Activated CD4-positive, alpha-beta T cell treated with anti-CD3 and anti-CD28 coated beads, Interleukin-2, Interleukin-6, amounts not matched to agents 100 ng/mL and 50 ng/mL, durations not matched to agents 16 hours and 8 hours (primary cell): ENCODE results near the gene LCNL1.

Experiments used
- DNase-seq: peaks from one replicate; pipeline ENCODE4 v3.0.0-alpha.2; 2020

Gene LCNL1

GRCh38 chr9:136947028-136947891 lies 35.5 kb upstream of the LCNL1 start:
- DNase-seq = no peak

GRCh38 chr9:136947955-136948510 lies 34.8 kb upstream of the LCNL1 start:
- DNase-seq = peak; percentile 29

- DNase-seq = no peak
These were observed 33.5 kb upstream of the LCNL1 start for GRCh38 chr9:136949239-136949816.

- DNase-seq = peak; percentile 97
These were observed 32.8 kb upstream of the LCNL1 start for GRCh38 chr9:136949817-136950655.

GRCh38 chr9:136950656-136951276 lies 32.0 kb upstream of the LCNL1 start:
- DNase-seq = no peak

GRCh38 chr9:136951541-136952320 lies 31.1 kb upstream of the LCNL1 start, which contains the start of gene LCN12:
Gene LCN12, plus strand, starts transcription at chr9:136952273. Its CDS starts 55 bp downstream, at chr9:136952328.
- DNase-seq = no peak

- DNase-seq = no peak
These were observed 30.4 kb upstream of the LCNL1 start for GRCh38 chr9:136952321-136952850.

- DNase-seq = no peak
These were observed 29.7 kb upstream of the LCNL1 start for GRCh38 chr9:136952876-136953770.

GRCh38 chr9:136953771-136954269 lies 29.0 kb upstream of the LCNL1 start:
- no peak for DNase-seq

GRCh38 chr9:136954270-136955083 lies 28.3 kb upstream of the LCNL1 start:
- DNase-seq = no peak

GRCh38 chr9:136955202-136955942 lies 27.4 kb upstream of the LCNL1 start:
- DNase-seq = no peak

- no peak for DNase-seq
These were observed 26.9 kb upstream of the LCNL1 start for GRCh38 chr9:136955943-136956335.

GRCh38 chr9:136956604-136957003 lies 26.2 kb upstream of the LCNL1 start:
- DNase-seq = no peak

- DNase-seq = no peak
These were observed 25.3 kb upstream of the LCNL1 start for GRCh38 chr9:136957461-136957860.

- no peak for DNase-seq
These were observed 24.9 kb upstream of the LCNL1 start for GRCh38 chr9:136957901-136958300.

- no peak for DNase-seq
These were observed 24.3 kb upstream of the LCNL1 start for GRCh38 chr9:136958473-136958872.

- no peak for DNase-seq
These were observed 23.6 kb upstream of the LCNL1 start for GRCh38 chr9:136958898-136959850.
